ENCODE measurements around the gene FAM219B. TPM values are rescaled to one million over a fixed set of nuclear protein-coding genes. Genes with fewer than 3 reads are reported as not detected.

The FAM219B gene, protein sequence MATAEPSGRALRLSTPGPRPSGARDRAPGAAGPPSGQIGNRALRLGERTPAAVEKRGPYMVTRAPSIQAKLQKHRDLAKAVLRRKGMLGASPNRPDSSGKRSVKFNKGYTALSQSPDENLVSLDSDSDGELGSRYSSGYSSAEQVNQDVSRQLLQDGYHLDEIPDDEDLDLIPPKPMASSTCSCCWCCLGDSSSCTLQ
- 37.1 and 37.2 TPM in 2 replicates for total RNA-seq

DNA sequence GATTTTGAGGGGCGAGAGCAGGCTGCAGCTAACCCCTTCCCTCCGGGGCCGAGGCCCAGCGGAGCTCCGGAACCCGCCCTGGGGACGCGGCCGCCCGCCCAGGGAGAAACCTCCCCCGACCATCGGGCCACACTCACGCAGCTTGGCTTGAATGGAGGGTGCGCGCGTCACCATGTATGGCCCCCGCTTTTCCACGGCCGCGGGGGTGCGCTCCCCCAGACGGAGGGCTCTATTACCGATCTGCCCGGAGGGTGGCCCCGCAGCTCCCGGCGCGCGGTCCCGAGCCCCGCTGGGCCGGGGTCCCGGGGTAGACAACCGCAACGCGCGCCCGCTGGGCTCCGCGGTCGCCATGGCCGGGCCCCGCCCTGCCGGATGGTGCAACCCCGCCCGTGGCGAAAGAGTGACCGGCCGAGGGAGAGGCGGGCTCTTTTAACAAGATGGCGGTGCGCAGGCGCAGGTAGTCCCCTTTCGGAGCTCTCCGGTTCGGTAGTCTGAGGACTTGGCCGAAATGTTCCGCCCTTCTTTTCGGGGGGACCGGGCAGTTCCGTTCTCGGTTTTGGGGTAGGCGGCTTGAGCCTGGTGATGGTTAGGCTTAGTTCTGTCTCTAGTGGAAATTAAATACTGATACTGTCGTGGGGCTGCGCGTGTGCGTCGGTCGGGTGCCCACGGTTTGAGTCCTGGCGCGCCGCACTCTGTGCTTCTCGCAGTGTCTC is at the start of gene FAM219B:
Gene FAM219B (minus strand): TSS at position 402 of the 713 bp plus-strand sequence. CDS start 51 bp downstream, at position 351.

DNA sequence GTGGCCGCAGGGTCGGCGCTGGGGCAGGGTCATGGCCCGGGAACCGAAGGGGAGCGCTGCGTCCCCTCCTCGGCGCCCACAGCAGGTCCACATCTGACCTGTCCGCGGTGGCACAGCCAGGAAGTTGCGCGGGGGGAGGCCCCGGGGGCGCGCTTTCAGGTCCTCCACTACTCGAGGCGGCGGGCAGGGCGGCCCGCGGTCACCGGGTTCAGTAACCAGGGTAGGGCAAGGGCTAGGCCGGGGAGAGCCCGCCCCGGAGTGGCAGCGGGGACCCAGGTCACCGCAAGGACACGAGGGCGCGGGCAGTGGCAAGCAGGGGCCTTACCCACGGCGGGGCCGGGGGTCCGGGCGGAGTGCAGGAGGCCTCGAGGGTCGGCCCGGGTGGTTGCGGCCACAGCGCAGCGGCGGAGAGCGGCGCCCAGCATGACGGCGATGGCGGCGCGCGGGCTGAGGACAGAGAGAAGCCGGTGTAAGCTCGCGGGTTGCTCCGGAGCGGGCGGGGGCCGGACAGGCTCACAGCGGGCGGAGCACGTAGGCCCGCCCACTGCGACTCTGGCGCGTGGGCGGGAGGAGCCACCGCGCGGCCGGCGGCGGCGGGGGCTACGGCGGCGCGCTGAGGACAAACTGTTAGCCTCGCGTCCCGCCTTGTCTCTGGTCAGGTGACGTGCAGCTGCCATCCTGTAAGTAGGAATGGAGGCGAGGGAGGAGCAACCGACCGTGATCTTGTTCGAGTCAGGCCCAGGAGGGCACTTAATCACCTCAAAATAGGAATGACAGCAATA is 31.1 kb upstream of the FAM219B start, which contains the start of gene COX5A:
Gene COX5A (minus strand): TSS at position 484 of the 782 bp plus-strand sequence. CDS start 59 bp downstream, at position 425.

DNA sequence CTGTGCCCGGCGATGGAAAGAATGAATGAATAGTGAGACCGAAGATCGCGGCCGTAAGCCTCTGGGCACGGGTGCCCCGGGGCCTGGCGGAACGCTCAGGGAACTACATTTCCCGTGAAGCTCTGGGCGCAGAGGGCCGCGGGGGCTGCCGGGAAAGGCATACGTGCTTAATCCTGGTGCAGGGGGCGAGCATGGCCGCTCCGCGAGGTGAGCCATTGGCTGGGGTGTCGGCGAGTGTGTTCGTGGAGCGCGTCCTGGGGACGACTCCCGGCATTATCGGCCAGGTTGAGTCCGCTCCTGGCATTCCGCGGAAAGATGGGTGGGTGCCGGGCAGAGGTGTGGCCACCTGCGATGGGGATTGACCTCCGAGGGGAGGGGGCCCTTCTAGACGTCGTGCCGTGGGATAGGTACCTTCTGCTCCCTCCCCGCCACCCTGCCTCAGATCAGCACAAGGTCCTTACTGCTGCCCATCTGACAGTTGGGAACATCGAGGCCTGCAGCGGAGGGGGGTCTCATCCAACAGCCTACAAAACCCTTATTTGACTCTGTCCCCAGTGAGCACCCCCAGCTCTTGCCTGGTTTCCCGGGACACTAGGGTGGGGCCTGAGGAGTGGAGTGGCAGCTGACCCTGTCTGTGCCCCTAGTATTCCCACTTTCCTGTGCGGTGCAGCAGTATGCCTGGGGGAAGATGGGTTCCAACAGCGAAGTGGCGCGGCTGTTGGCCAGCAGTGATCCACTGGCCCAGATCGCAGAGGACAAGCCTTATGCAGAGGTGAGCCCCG is 16.6 kb downstream of the FAM219B start, which contains the start of gene MPI:
Gene MPI (plus strand): TSS at position 160 of the 782 bp plus-strand sequence. CDS start 32 bp downstream, at position 192.

DNA sequence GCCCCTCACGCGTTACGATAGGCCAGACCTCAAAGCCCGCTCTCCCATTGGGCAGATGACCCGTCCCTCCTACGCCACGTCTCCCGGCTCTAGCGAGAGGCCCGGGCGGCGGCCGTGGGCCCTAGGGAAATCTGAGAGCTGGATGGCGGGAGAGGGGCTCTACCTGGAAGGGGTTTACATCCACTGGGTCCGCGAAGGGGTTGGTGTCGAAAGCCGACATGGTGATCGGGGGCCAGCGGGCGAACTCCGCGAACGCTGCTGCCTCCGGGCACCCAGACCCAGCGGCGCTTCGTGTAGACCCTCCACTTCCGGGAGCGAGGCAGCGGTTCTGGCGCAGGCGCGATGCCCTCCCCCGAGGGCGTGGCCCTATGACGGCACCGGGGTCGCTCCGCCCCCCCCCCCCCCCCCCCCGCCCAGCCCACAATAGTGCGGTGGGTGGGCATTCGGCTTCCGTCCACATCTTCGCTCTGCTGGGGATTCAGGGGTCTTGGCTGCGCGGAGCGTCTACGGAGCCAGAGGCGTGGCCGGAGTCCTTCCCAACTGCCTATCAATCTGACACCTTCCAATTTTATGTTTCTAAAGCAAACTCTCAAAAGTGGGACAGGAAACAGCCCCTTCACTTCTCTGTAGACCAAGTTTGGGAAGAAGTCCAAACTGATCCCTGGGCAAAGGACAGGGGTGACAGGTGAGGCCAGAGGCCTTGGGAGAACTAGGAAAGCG is 33.5 kb downstream of the FAM219B start, which contains the start of gene SCAMP2:
Gene SCAMP2 (minus strand): TSS at position 330 of the 720 bp plus-strand sequence. CDS start 110 bp downstream, at position 220.

Other genes starting within 250 kb of the FAM219B start
- 8.2 and 12.0 TPM in 2 replicates for gene EDC3, start 210.8 kb downstream of the FAM219B start, total RNA-seq
- gene CYP1A1, start 181.3 kb downstream of the FAM219B start, total RNA-seq = 0.09 and 0.71 TPM in 2 replicates
- not detected in 2 replicates for gene CYP1A2, start 158.0 kb downstream of the FAM219B start, total RNA-seq
- 12.4 and 17.7 TPM in 2 replicates for gene CSK, start 124.8 kb downstream of the FAM219B start, total RNA-seq
- gene LMAN1L, start 94.0 kb downstream of the FAM219B start, total RNA-seq = not detected in 2 replicates
- gene CPLX3, start 80.2 kb downstream of the FAM219B start, total RNA-seq = not detected in 2 replicates
- gene ULK3, start 63.7 kb downstream of the FAM219B start, total RNA-seq = 9.7 and 11.9 TPM in 2 replicates
- 13.5 and 16.6 TPM in 2 replicates for gene SCAMP2, start 33.5 kb downstream of the FAM219B start, total RNA-seq
- 41.5 and 59.6 TPM in 2 replicates for gene MPI, start 16.8 kb downstream of the FAM219B start, total RNA-seq
- 27.8 and 34.6 TPM in 2 replicates for gene COX5A, start 31.2 kb upstream of the FAM219B start, total RNA-seq
- gene RPP25, start 49.9 kb upstream of the FAM219B start, total RNA-seq = 7.3 and 8.5 TPM in 2 replicates
- gene SCAMP5, start 88.7 kb upstream of the FAM219B start, total RNA-seq = 1.6 and 3.0 TPM in 2 replicates
- 4.4 and 8.1 TPM in 2 replicates for gene PPCDC, start 116.7 kb upstream of the FAM219B start, total RNA-seq

Data from smooth muscle cell of bladder (primary cell).